HG03521 (cell line): Measurements from ENCODE around the gene PFDN6.

Source experiments
- ATAC-seq: cut with Tn5 transposase; IDR thresholded peaks from one replicate; pipeline ENCODE4 v1.9.1; 2021; ENCODE audit warnings: mild to moderate bottlenecking, moderate library complexity; ENCODE audit not compliant: unreplicated experiment

The PFDN6 gene

DNA sequence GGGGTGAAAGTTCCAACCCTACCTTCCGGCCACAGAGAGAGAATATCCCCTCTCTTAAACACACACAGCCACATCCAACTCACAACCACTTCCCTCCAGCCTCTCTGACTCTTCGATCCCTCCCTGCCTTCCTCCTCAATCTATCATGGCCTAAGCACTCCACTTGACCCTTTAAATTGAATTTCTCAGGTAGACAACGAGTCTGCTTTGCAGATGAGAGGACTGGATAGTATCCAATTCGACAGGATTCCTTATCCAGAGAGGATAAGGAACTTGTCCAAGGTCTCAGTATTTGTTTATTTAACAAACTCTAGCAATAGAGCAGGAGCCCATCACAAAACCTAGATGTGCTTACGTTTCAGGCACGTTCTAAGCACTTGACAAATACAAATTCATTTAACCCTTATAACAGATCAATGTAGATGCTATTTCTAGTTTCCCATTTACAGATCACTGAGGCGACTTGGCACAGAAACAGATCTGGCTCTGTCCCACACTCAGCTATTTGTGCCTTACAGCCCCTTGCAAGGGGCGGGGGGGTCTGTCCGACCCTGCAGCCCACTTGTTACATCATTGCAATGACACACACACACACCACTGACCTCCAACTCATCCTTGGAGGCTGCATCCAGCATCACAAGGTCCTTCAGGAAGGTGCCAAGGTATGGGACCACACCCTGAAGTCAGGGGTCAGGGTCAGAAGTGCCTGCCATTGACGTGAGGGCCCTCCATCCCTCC, 4.9 kb downstream of the PFDN6 start:
- ATAC-seq, result no peak

- ATAC-seq, result no peak
Observed at GRCh38 chr6:33295621-33296369, 6.4 kb downstream of the PFDN6 start.

DNA sequence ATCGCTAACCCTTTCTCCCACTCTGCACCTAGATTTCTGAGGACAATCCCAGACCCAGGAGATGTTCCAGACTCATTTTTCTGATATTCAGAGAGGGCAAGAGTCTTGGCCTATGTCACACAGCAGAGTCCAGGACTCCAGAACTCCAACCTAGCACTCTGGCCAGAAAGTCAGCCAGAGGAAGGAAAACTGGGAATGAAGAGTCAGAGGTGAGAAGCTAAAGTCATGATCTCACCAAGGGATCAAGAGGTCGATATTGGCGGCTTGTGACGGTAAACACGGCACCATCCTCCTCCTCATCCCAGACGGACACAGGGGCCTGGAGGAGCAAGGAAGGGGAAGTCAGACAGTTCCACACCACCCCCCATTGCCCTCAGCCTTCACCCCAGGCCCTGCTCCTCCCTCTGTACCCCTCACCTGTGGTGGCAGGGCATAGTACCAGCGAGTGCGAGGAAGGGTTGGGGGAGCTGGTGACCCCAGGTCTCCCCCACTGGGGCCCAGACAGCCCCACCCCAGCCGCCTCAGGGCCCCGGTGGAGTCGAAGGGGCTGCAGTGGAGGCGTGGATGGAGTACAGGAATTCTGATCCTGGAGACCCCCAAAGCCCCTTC, 7.5 kb downstream of the PFDN6 start:
- ATAC-seq, result no peak

GRCh38 chr6:33297406-33297955, 8.1 kb downstream of the PFDN6 start:
- ATAC-seq, result no peak

- peak; percentile 16 for ATAC-seq
Observed at GRCh38 chr6:33297956-33298772, 8.8 kb downstream of the PFDN6 start.

DNA sequence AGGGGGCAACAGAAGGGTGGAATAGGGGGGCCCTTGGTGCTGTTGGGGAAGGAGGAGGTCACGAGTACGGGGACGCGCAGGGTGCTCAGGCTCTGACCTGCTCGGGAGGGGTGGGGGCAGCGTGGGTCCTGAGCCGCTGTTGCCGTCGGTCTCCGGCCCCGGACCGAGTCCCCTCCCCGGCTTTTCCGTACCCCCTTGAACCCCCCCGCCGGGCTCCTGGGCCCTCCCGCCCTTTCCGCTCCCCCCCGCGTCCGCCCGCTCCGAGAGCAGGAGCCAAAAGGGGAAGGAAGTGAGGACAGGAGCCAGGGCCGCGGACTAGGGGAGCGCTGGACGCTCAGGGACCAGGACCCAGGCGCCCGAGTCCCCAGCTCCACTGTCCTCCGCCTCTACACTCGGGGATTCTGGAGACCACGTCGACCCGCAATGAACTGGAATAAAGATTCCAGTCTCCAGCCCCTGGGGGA, 9.4 kb downstream of the PFDN6 start, which contains the start of gene RGL2:
TSS of gene RGL2 (minus strand) at position 170 of the 464 bp plus-strand sequence. CDS start 332 bp downstream, outside the sequence.
- peak; percentile 23 for ATAC-seq

GRCh38 chr6:33299237-33299944, 10.0 kb downstream of the PFDN6 start:
- ATAC-seq, result peak; percentile 52

DNA sequence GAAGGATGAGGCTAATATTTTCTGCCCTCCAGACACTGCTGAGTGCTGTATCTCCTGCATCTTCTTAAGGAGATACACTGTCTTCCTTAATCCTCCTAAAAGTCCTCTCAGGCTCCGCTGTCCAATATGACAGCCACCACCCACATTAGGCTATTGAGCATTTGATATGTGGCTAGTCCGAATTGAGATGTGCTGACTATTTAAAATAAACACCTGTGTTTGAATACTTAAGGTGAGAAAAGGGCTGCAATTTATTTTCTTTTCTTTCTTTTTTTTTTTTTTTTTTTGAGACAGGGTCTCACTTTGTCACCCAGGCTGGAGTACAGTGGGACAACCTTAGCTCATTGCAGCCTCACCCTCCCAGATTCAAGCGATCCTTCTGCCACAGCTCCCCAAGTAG, 12.5 kb downstream of the PFDN6 start:
- no peak for ATAC-seq

DNA sequence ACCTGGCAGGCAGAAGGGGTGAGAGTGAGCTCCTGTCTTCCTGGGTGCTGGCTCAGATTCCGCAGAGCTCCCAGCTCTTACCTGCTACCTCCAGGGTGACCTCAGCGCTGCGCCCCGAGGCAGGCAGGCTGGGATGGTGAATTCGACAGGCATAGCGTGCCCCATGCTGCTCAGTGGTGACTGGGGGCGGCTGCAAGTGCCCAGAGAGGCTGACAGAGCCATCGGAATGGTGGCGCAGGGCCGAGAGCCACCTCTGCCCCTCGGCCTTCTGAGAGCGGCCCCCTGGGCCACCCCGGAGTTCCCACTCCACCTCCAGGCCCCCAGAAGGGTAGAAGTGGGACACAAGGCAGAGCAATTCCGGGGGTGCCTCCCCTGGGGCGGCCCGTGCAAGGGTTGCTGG, 14.8 kb downstream of the PFDN6 start:
- ATAC-seq, result no peak

- ATAC-seq, result no peak
Observed at GRCh38 chr6:33305052-33305451, 15.7 kb downstream of the PFDN6 start.

- ATAC-seq, result no peak
Observed at GRCh38 chr6:33306356-33306755, 17.0 kb downstream of the PFDN6 start.

DNA sequence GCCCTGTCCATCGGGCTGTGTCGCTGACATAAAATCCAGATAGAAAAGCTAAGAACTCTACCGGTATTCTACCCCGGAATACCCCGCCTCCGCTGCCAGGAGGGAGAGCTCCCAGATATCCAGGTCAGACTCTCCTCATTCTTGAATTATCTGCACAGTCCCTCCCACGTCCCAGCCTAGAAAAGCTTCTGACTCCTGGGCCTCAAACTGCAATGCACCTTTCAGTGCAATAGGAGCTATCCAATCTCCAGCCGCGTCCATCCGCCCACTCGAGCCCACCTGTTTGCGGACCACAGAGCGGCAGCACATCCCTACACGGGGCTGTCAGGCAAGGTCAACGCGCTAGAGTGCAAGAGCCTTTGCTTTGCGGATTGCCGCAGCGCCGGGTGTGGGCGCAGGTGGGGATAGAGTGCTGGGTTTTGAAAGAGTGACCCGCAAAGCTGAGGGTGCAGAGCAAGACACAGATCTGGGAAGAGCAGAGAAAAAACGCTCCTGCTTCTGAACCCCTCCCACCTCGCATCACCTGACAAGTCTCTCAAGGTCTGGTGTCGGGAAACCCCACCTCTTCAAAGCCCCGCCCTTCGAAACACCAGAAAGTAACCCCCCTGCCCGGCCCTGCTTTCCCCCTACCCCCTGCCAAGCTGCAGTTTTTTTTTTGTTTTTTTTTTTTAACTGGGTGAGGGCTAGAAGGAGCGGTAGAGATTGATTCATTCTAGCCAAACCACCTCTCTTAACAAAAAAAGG, 23.1 kb downstream of the PFDN6 start:
- ATAC-seq, result no peak

DNA sequence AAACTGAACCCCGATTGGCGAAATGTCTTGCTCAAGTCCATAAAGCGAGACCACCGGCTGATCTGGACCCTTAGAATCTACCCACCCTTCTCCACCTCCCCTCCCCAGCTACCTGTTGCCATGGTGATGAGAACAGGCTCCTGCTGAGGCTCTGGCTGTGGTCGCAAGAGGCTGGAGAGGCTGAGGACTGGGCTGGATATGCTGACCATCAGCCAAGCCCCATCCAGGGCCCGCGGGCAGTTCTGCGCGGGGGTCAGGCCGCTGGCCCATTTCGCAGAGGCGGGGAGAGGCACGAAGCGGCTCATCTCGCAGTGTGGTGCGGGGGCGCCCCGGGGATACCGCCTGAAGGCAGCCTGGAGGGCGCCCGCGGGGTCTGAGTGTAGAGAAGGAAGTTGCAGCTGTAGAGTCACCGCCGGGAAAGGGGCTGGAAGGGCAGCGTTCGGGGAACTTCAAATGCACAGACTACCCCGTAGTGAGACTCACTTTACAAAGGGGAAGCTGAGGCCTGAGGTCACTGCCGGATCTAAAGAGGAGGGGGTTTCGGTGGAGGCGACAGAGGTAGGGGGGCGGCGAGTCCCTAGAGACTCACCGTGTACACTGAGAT, 23.8 kb downstream of the PFDN6 start:
- ATAC-seq, result no peak

GRCh38 chr6:33313709-33314514, 24.5 kb downstream of the PFDN6 start, which contains the start of gene TAPBP:
TSS of gene TAPBP (minus strand) at chr6:33314078. CDS start at chr6:33314041, 37 bp downstream.
- peak; percentile 23 for ATAC-seq

GRCh38 chr6:33314515-33314942, 25.1 kb downstream of the PFDN6 start:
- no peak for ATAC-seq

GRCh38 chr6:33314943-33315792, 25.8 kb downstream of the PFDN6 start:
- ATAC-seq, result no peak
